Measurements from ENCODE around the gene VCAN.

- TF ChIP-seq SP1 (IDR thresholded peaks at IDR 0.05) (no peak), LEF1 (IDR thresholded peaks at IDR 0.05; ENCODE audit: borderline replicate concordance) (no peak)
Observed at GRCh38 chr5:83527722-83528438, 56.3 kb downstream of the VCAN start.
